HL-60 (cell line): Measurements from ENCODE around the gene PNPLA7.

Source experiments
- DNase-seq, 2 experiments: peaks; one replicate each; pipeline ENCODE4 v3.0.0-alpha.2; 2010 to 2020; ENCODE audit warnings: low read depth in 1 of 2, low spot score in 1 of 2
- H3K27ac ChIP-seq: fragments of 250-450 bp; sonication (Bioruptor Pico); replicated peaks from 2 replicates; pipeline ENCODE4 v1.5.1; 2020; ENCODE audit warnings: mild to moderate bottlenecking, moderate library complexity
- H3K27me3 ChIP-seq: fragments of 250-450 bp; sonication (Bioruptor Pico); 2 replicates; pipeline ENCODE4 v1.5.1; 2021; ENCODE audit warnings: mild to moderate bottlenecking, moderate library complexity; ENCODE audit not compliant: insufficient read depth, poor library complexity, severe bottlenecking
- H3K4me3 ChIP-seq: replicated peaks from 2 replicates; pipeline ENCODE4 v1.5.1; 2011; ENCODE audit warnings: mild to moderate bottlenecking, control low read depth, low read length; ENCODE audit not compliant: insufficient read depth
- GABPA ChIP-seq: IDR thresholded peaks from 2 replicates; pipeline ENCODE4 v1.6.1; 2012; ENCODE audit warnings: low read depth
- POLR2AphosphoS5 ChIP-seq: IDR thresholded peaks from 2 replicates; pipeline ENCODE4 v1.6.1; 2012; ENCODE audit warnings: low read depth
- SPI1 ChIP-seq: IDR thresholded peaks from 2 replicates; pipeline ENCODE4 v1.6.1; 2012; ENCODE audit warnings: low read depth, mild to moderate bottlenecking, borderline replicate concordance
- TF ChIP-seq, protein P1 (sequence below): IDR thresholded peaks from one replicate; pipeline ENCODE4 v1.5.1; 2011; ENCODE audit warnings: low read length, control low read depth, inconsistent platforms; ENCODE audit not compliant: insufficient read depth
- TF ChIP-seq, protein P2 (sequence below): IDR thresholded peaks from 2 replicates; pipeline ENCODE4 v1.6.1; 2012; ENCODE audit warnings: low read depth; ENCODE audit not compliant: insufficient replicate concordance

Gene PNPLA7

GRCh38 chr9:137439158-137439714 lies 111.0 kb downstream of the PNPLA7 start:
- Histone ChIP-seq H3K4me3 (no peak overlapping the region), H3K27ac (no peak overlapping the region), H3K27me3 (no peaks in the 10 kb centered on the region)
- TF ChIP-seq, protein P1, sequence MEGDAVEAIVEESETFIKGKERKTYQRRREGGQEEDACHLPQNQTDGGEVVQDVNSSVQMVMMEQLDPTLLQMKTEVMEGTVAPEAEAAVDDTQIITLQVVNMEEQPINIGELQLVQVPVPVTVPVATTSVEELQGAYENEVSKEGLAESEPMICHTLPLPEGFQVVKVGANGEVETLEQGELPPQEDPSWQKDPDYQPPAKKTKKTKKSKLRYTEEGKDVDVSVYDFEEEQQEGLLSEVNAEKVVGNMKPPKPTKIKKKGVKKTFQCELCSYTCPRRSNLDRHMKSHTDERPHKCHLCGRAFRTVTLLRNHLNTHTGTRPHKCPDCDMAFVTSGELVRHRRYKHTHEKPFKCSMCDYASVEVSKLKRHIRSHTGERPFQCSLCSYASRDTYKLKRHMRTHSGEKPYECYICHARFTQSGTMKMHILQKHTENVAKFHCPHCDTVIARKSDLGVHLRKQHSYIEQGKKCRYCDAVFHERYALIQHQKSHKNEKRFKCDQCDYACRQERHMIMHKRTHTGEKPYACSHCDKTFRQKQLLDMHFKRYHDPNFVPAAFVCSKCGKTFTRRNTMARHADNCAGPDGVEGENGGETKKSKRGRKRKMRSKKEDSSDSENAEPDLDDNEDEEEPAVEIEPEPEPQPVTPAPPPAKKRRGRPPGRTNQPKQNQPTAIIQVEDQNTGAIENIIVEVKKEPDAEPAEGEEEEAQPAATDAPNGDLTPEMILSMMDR = no peak
- TF ChIP-seq SPI1 (no peak), POLR2AphosphoS5 (no peak), GABPA (no peak)
- TF ChIP-seq, protein P2, sequence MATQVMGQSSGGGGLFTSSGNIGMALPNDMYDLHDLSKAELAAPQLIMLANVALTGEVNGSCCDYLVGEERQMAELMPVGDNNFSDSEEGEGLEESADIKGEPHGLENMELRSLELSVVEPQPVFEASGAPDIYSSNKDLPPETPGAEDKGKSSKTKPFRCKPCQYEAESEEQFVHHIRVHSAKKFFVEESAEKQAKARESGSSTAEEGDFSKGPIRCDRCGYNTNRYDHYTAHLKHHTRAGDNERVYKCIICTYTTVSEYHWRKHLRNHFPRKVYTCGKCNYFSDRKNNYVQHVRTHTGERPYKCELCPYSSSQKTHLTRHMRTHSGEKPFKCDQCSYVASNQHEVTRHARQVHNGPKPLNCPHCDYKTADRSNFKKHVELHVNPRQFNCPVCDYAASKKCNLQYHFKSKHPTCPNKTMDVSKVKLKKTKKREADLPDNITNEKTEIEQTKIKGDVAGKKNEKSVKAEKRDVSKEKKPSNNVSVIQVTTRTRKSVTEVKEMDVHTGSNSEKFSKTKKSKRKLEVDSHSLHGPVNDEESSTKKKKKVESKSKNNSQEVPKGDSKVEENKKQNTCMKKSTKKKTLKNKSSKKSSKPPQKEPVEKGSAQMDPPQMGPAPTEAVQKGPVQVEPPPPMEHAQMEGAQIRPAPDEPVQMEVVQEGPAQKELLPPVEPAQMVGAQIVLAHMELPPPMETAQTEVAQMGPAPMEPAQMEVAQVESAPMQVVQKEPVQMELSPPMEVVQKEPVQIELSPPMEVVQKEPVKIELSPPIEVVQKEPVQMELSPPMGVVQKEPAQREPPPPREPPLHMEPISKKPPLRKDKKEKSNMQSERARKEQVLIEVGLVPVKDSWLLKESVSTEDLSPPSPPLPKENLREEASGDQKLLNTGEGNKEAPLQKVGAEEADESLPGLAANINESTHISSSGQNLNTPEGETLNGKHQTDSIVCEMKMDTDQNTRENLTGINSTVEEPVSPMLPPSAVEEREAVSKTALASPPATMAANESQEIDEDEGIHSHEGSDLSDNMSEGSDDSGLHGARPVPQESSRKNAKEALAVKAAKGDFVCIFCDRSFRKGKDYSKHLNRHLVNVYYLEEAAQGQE = no peak
- DNase-seq = no peak

- DNase-seq = no peak
- TF ChIP-seq SPI1 = no peak
- TF ChIP-seq POLR2AphosphoS5 = no peak
- TF ChIP-seq GABPA = no peak
- TF ChIP-seq, protein P1 = no peak
- TF ChIP-seq, protein P2 = no peak
- H3K27ac ChIP-seq = no peak overlapping the region
- H3K4me3 ChIP-seq = no peak overlapping the region
- no peaks in the 10 kb centered on the region for H3K27me3 ChIP-seq
These were observed 111.5 kb downstream of the PNPLA7 start for GRCh38 chr9:137438591-137439157.

GRCh38 chr9:137437691-137438590 lies 112.3 kb downstream of the PNPLA7 start:
- H3K27ac ChIP-seq = no peak overlapping the region
- no peaks in the 10 kb centered on the region for H3K27me3 ChIP-seq
- TF ChIP-seq SPI1 (no peak), GABPA (no peak), POLR2AphosphoS5 (no peak)
- TF ChIP-seq, protein P2 = no peak
- TF ChIP-seq, protein P1 = no peak
- no peak overlapping the region for H3K4me3 ChIP-seq
- no peak for DNase-seq
